Neuronal stem cell (in vitro differentiated cells): ENCODE measurements around the gene SEPHS2.

Experiments
- DNase-seq: peaks from one replicate; pipeline ENCODE4 v3.0.0-alpha.2; 2013; ENCODE audit warnings: low spot score
- H2AFZ ChIP-seq: one replicate; pipeline ENCODE4 v1.6.1; 2013; ENCODE audit warnings: mild to moderate bottlenecking, low read length, inconsistent platforms
- H2AK5ac ChIP-seq: 2 replicates; pipeline ENCODE4 v1.6.1; 2013; ENCODE audit warnings: low read depth, mild to moderate bottlenecking, inconsistent platforms, low read length, moderate library complexity, mixed read lengths
- H2BK120ac ChIP-seq: 2 replicates; pipeline ENCODE4 v1.6.1; 2013; ENCODE audit warnings: low read depth, mild to moderate bottlenecking, inconsistent platforms, low read length, moderate library complexity, mixed read lengths
- H2BK12ac ChIP-seq: one replicate; pipeline ENCODE4 v1.6.1; 2013; ENCODE audit warnings: low read length, inconsistent platforms
- H2BK15ac ChIP-seq: 2 replicates; pipeline ENCODE4 v1.6.1; 2013; ENCODE audit warnings: mild to moderate bottlenecking, low read length, inconsistent platforms, mixed read lengths
- H2BK5ac ChIP-seq: one replicate; pipeline ENCODE4 v1.6.1; 2013; ENCODE audit warnings: inconsistent platforms, mild to moderate bottlenecking, low read length, moderate library complexity
- H3K14ac ChIP-seq: one replicate; pipeline ENCODE4 v1.6.1; 2013; ENCODE audit warnings: low read length, inconsistent platforms
- H3K18ac ChIP-seq: 2 replicates; pipeline ENCODE4 v1.6.1; 2013; ENCODE audit warnings: low read length, inconsistent platforms
- H3K23ac ChIP-seq: 2 replicates; pipeline ENCODE4 v1.6.1; 2013; ENCODE audit warnings: low read depth, mild to moderate bottlenecking, mixed read lengths, low read length, inconsistent platforms; ENCODE audit not compliant: poor library complexity
- H3K27ac ChIP-seq: replicated peaks from 3 replicates; pipeline ENCODE4 v1.5.1; 2013; ENCODE audit warnings: low read length, inconsistent platforms
- H3K27me3 ChIP-seq, 3 experiments: 2 replicates each; pipeline ENCODE4 v1.6.1; 2013; ENCODE audit warnings: low read length in 3 of 3, mild to moderate bottlenecking in 2 of 3, inconsistent platforms in 1 of 3, low read depth in 1 of 3, mixed read lengths in 1 of 3, moderate library complexity in 1 of 3; ENCODE audit not compliant: control insufficient read depth in 3 of 3, insufficient read depth in 3 of 3
- H3K36me3 ChIP-seq, 2 donors: replicated peaks in 1 of 2; 2 replicates each; pipeline ENCODE4 v1.6.1; 2013; ENCODE audit warnings: low read length in 2 of 2; ENCODE audit not compliant: control insufficient read depth in 2 of 2, insufficient read depth in 2 of 2
- H3K4ac ChIP-seq: 2 replicates; pipeline ENCODE4 v1.6.1; 2013; ENCODE audit warnings: inconsistent platforms, mild to moderate bottlenecking, low read length, moderate library complexity
- H3K4me1 ChIP-seq, 2 donors: 1 replicate in 1 of 2; 2 replicates in 1 of 2; pipeline ENCODE4 v1.6.1; 2013; ENCODE audit warnings: low read length in 2 of 2, low read depth in 1 of 2; ENCODE audit not compliant: control insufficient read depth in 2 of 2, insufficient read depth in 1 of 2
- H3K4me2 ChIP-seq: one replicate; pipeline ENCODE4 v1.6.1; 2013; ENCODE audit warnings: mild to moderate bottlenecking, low read length, inconsistent platforms; ENCODE audit not compliant: insufficient read depth, poor library complexity, severe bottlenecking
- H3K4me3 ChIP-seq, 2 donors: 2 replicates each; pipeline ENCODE4 v1.5.1; 2013; ENCODE audit warnings: low read length in 2 of 2, mild to moderate bottlenecking in 2 of 2, inconsistent platforms in 1 of 2, moderate library complexity in 1 of 2
- H3K79me1 ChIP-seq: one replicate; pipeline ENCODE4 v1.6.1; 2013; ENCODE audit warnings: low read depth, mild to moderate bottlenecking, inconsistent platforms, low read length, moderate library complexity
- H3K9ac ChIP-seq: one replicate; pipeline ENCODE4 v1.6.1; 2013; ENCODE audit warnings: mild to moderate bottlenecking, low read depth, low read length, inconsistent platforms; ENCODE audit not compliant: poor library complexity
- H3K9me3 ChIP-seq, 2 donors: replicated peaks in 1 of 2; 2 replicates each; pipeline versions ENCODE3 to v1.6.1; 2013; ENCODE audit warnings: low read length in 2 of 2, mild to moderate bottlenecking in 2 of 2, inconsistent platforms in 1 of 2, low read depth in 1 of 2, mixed read lengths in 1 of 2, moderate library complexity in 1 of 2; ENCODE audit not compliant: control insufficient read depth in 2 of 2, insufficient read depth in 1 of 2
- H4K8ac ChIP-seq: one replicate; pipeline ENCODE4 v1.6.1; 2013; ENCODE audit warnings: low read depth, mild to moderate bottlenecking, inconsistent platforms, low read length, moderate library complexity
- H4K91ac ChIP-seq: one replicate; pipeline ENCODE4 v1.6.1; 2013; ENCODE audit warnings: low read length, low read depth, mild to moderate bottlenecking, inconsistent platforms; ENCODE audit not compliant: poor library complexity
- WGBS, 2 donors: extraction: QIAGEN DNeasy Blood & Tissue Kit; methylation state at CpG; one replicate each; pipeline ENCODE4 v1.1.7; 2013; ENCODE audit warnings: missing lambda C conversion rate in 2 of 2, mixed read lengths in 1 of 2; ENCODE audit not compliant: insufficient read length in 2 of 2, insufficient replicate concordance in 1 of 2; ENCODE audit errors: extremely low coverage in 2 of 2; 5-methylcytosine and 5-hydroxymethylcytosine counted together

The SEPHS2 gene

DNA sequence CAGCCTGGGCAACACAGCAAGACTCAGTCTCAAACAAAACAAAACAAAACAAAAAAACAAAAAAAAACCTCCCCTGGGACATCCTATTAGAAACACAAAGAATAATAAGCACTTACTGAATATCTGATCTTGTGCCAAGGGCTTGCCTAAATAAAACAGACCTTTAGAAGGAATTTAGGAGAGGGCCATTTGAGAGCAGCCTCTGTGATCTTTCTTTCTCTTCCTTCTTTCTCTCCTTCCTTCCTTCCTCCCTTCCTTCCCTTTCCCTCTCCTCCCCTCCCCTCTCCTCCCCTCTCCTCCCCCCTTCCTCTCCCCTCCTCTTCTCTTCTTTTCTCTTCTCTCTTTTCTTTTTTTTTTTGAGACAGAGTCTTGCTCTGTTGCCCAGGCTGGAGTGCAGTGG, 39.2 kb upstream of the SEPHS2 start:
- no peak overlapping the region for H3K9ac ChIP-seq

DNA sequence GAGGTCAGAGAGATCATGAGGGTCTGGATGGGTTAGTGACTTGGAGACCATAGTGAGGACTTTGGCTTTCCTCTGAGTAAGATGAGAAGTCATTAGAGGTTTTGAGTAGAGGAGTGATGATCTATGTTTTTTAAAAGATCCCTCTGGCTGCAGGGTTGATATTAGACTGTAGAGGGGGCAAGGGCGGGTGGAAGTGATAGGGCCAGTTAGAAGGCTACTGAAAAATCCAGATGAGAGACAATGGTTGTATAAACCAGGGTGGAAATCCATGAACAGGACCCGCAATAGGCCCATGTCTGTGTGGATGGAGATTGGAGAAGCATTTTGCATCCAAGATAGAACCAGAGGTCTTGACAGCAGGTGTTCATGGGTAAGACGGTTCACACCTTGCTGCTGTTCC, 36.7 kb upstream of the SEPHS2 start:
- H3K4me1 ChIP-seq: no peaks in the 10 kb centered on the region
- H2AK5ac ChIP-seq: no peak overlapping the region
- no peak overlapping the region for H2BK12ac ChIP-seq
- no peak overlapping the region for H2AFZ ChIP-seq
- H3K79me1 ChIP-seq: no peaks in the 10 kb centered on the region
- no peak overlapping the region for H2BK120ac ChIP-seq
- H2BK15ac ChIP-seq: no peak overlapping the region
- H3K4ac ChIP-seq: no peak overlapping the region
- no peak overlapping the region for H3K4me2 ChIP-seq
- no peak overlapping the region for H3K23ac ChIP-seq
- H3K36me3 ChIP-seq: no peaks in the 10 kb centered on the region
- no peak overlapping the region for H3K27ac ChIP-seq
- no CpG with 5 or more reads among the region's 3 CpGs for WGBS, 2 donors
- no peaks in the 10 kb centered on the region for H3K9me3 ChIP-seq
- no peak overlapping the region for H3K14ac ChIP-seq
- H4K8ac ChIP-seq: no peak overlapping the region
- peaks cover 0 to 2% (median 0%) of the 10 kb centered on the region in 3 experiments for H3K27me3 ChIP-seq
- no peak for DNase-seq
- H3K9ac ChIP-seq: no peak overlapping the region
- no peak overlapping the region for H3K4me3 ChIP-seq
- no peak overlapping the region for H2BK5ac ChIP-seq
- H3K18ac ChIP-seq: no peak overlapping the region
- no peak overlapping the region for H4K91ac ChIP-seq

More for the DNA sequence above, 39.2 kb upstream of the SEPHS2 start:
- DNase-seq: no peak
- Histone ChIP-seq H3K4me1 (peaks cover 0 to 4% of the 10 kb centered on the region in 2 donors), H2BK5ac (no peak overlapping the region), H3K27me3 (peaks cover 0 to 5% (median 0%) of the 10 kb centered on the region in 3 experiments), H3K4me2 (no peak overlapping the region), H2BK15ac (no peak overlapping the region), H2BK12ac (no peak overlapping the region), H3K4ac (no peak overlapping the region), H2AK5ac (no peak overlapping the region), H3K27ac (no peak overlapping the region), H2AFZ (no peak overlapping the region), H3K36me3 (no peaks in the 10 kb centered on the region), H3K79me1 (no peaks in the 10 kb centered on the region), H3K4me3 (no peak overlapping the region), H4K91ac (no peak overlapping the region), H3K14ac (no peak overlapping the region), H2BK120ac (no peak overlapping the region), H3K9me3 (no peaks in the 10 kb centered on the region), H4K8ac (no peak overlapping the region), H3K18ac (no peak overlapping the region), H3K23ac (no peak overlapping the region)

DNA sequence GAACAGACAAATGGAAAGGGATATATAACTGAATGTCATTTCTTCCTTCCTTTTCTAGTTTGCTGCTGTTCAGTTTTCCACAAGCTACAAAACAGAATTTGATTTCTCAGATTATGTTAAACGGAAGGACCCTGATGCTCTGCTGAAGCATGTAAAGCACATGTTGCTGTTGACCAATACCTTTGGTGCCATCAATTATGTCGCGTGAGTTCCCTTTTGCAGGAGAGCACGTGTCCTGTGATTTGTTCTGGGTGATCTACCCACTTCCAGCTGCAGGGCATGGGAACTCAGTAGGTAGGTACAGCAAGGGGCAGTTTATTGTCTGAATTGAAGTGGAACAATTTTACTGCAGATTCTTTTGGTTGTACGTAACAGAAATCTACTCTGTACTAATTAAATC, 35.7 kb upstream of the SEPHS2 start:
- Histone ChIP-seq H2BK5ac (no peak overlapping the region), H3K9ac (no peak overlapping the region), H4K8ac (no peak overlapping the region), H3K36me3 (no peaks in the 10 kb centered on the region), H3K4ac (no peak overlapping the region), H2BK15ac (no peak overlapping the region), H3K23ac (no peak overlapping the region), H3K4me1 (no peaks in the 10 kb centered on the region), H3K9me3 (no peaks in the 10 kb centered on the region), H2BK12ac (no peak overlapping the region), H3K4me3 (no peak overlapping the region), H2AK5ac (no peak overlapping the region), H3K18ac (no peak overlapping the region), H3K27me3 (no peaks in the 10 kb centered on the region), H3K79me1 (no peaks in the 10 kb centered on the region), H3K14ac (no peak overlapping the region), H3K4me2 (no peak overlapping the region), H4K91ac (no peak overlapping the region), H2AFZ (no peak overlapping the region), H3K27ac (no peak overlapping the region), H2BK120ac (no peak overlapping the region)
- WGBS, 2 donors: no CpG with 5 or more reads among the region's 5 CpGs
- DNase-seq: no peak

DNA sequence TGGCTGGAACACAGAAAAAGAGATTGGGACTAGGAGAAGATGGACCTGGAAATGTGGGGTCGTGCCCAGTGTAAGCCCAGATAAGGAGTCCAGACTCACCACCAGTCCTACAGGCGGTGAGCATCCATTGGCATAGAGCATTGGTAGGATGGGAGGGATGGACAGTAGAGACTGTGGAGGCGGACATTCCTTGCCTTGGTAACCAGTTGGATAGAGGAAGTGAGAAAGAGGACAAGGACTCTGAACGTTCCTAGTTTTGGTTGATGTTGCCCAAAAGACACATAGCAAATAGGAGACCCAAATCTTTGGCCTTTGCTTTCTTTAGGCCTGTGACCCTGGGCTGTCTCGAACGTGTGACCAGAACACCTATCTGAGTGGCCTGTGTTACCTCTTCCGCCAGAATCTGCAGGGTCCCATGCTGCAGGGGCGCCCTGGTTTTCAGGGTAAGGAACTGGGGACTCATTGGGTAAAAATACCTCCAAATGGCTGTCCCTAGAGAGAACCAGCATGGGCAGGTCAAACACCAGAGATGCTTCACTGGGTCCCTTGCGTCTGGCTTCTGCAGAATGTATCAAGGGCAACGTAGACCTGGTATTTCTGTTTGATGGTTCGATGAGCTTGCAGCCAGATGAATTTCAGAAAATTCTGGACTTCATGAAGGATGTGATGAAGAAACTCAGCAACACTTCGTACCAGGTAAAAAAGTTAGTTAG, 33.2 kb upstream of the SEPHS2 start:
- Histone ChIP-seq H3K18ac (no peak overlapping the region), H3K14ac (no peak overlapping the region), H2BK5ac (no peak overlapping the region), H4K8ac (no peak overlapping the region), H3K4me3 (no peak overlapping the region), H4K91ac (no peak overlapping the region), H3K27me3 (no peaks in the 10 kb centered on the region), H3K9me3 (no peaks in the 10 kb centered on the region), H3K27ac (no peak overlapping the region), H2BK12ac (no peak overlapping the region), H3K79me1 (no peaks in the 10 kb centered on the region), H2AK5ac (no peak overlapping the region), H3K4me2 (no peak overlapping the region), H2AFZ (no peak overlapping the region), H2BK120ac (no peak overlapping the region), H3K9ac (no peak overlapping the region), H3K23ac (no peak overlapping the region), H3K4ac (no peak overlapping the region), H3K36me3 (no peaks in the 10 kb centered on the region), H2BK15ac (no peak overlapping the region), H3K4me1 (no peaks in the 10 kb centered on the region)
- WGBS, 2 donors: no CpG with 5 or more reads among the region's 12 CpGs
- no peak for DNase-seq
